ENCODE results near the gene TTC23L.

GRCh38 chr5:34892414-34892813, 53.5 kb downstream of the TTC23L start:
- no peak for TF ChIP-seq CTCF (conservative IDR thresholded peaks at IDR 0.05; ENCODE audit: low read depth, low read length)
- no peak for TF ChIP-seq EZH2 (IDR thresholded peaks at IDR 0.05; ENCODE audit: borderline replicate concordance, low read depth, low read length, poor library complexity, severe bottlenecking)
